ENCODE measurements around the gene RSU1.
A peak's percentile ranks its signal among the peaks of the same experiment; 100 is the strongest.
"Not testable (repeated sequence)": the region's sequence is repeated elsewhere in the genome, so short reads cannot be mapped to it uniquely, and the experiment has no call there.

The RSU1 gene

DNA sequence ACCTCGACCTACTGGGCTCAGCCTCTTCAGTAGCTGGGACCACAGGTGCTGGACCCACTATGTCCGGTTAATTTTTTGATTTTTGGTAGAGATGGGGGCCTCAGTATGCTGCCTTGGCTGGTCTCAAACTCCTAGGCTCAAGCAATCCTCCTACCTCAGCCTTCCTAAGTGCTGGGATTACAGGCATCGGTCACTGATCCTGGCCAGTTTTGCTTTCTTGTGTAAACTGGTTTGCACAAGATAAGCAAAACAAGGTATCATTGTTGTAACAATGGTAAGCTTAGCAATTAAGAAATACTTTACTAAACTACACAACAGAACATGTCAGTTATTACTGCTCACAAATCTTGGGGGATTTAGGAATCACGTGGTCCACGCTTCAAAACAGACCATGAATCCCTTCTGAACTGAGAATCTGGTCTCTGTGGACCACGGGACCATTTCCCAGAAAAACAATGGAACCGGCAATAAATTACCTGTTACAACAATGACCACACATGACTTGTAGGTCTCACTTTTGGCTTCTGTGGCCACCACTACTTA lies 36.8 kb downstream of the RSU1 start:
- DNase-seq (ENCODE audit: low spot score) = no peak

DNA sequence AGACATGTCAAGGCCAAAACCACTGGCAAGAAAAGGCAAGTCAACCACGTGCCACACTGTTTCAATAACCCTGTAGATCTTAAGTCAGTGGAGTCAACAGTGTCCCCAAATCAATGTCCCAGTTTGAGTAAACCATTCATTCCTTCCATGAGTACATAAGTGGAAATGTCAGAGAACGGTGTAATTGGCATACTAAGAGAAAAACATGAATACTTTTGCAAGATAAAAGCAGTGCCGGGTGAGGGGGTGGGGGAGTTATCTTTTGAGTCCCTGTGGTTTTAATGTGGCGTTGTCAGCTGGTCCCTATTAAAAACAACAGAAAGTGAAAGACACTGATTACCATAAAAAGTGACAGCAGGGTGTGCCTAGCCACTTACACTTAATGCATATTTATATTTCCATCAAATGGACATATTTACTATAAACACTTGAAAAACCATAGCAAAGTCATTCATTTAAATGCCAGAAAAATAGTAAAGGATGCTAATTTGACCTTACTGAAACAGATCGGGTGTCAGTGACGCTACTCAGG lies 37.8 kb downstream of the RSU1 start:
- no peak for DNase-seq (ENCODE audit: low spot score)

DNA sequence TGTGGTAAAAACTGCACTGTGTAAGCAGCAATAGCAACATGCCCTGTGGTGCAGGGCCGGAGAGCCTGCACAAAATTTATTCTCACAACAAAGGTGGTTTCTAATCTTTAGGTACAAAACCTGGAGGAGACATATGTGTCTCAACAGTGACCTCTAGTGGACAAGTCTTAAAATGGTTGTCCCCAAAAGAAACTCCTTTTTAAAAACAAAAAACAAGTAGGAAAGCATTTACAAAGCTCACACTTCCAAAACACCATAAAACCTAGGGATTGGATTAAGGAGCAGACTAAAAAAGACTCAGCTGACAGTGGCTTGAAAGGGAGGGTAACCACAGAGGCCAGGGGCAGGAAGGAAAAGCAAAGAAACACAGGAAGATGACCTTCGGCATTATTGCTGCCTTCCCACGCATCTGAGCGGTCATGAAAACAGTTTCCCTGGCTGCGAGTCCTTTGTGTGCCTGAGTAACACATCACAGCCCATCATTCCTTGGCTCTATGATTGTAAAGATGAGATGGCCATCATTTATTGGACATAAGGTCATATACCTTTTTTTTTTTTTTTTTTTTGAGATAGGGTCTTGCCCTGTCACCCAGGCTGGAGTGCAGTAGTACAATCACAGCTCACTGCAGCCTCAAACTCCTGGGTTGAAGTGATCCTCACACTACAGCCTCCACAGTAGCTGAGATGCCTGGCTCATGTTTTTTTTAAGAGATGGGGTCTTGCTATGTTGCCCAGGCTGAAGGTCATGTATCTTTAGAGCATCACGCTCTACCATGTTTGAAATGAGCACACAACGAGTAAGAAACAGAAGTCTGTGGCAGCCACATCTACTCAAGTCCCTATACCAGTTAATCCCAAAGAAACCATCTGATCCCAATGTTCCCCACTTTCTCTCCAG lies 39.5 kb downstream of the RSU1 start:
- DNase-seq (ENCODE audit: low spot score) = peak; percentile 15

DNA sequence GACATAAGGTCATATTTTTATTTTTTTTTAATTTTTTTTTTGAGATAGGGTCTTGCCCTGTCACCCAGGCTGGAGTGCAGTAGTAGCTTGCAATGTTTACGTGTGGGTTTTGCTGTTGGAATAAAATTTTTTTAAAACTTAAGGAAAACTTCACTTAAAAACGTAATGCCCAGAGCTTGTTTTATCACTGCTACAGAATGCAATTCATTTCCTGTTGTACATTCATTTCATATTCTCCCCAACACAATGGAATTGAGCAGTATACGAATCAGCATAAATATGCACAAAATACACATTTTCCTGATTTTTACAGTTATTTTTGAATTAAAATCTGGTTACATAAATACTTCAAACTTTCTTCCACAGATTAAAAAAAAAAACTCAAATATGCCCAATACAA lies 40.3 kb downstream of the RSU1 start:
- no peak for DNase-seq (ENCODE audit: low spot score)

DNA sequence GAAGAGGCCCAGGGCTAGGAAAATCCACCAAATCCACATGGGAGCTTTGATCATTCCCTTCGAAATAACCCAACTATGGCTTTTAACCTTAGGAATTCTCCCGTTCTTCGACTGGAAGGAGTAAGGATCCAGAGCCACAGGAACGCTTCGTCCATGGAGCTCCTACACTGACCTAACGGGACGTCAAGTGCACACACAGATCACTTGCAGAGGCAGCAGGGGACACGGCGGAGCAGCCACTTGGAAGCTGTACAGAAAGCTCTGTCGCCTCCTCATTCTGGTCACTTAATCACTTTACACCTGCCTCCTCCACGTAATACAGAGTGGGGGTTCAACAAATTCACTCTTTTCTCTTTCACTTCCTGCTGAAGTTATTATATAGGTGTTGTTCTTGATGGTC lies 43.9 kb downstream of the RSU1 start:
- no peak for DNase-seq (ENCODE audit: low spot score)

DNA sequence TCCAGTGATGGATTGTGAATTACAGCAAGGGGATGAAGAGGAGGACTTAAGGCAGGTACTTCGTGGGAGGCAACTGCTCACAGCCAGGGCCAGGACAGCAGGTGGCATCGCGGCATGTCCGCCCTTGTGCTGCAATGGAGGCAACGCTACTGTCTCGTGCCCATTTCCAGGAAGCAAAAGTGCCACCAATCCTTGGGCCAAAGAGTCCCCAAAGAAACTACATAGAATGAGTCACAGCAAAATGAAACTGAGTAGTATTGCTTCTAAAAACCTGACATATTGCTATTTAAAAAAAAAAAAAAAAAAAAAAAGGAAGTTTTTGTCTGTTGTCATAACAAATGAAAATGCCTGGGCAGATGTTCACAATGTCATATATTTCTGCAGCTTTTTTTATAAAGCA lies 46.6 kb downstream of the RSU1 start:
- no peak for DNase-seq (ENCODE audit: low spot score)

DNA sequence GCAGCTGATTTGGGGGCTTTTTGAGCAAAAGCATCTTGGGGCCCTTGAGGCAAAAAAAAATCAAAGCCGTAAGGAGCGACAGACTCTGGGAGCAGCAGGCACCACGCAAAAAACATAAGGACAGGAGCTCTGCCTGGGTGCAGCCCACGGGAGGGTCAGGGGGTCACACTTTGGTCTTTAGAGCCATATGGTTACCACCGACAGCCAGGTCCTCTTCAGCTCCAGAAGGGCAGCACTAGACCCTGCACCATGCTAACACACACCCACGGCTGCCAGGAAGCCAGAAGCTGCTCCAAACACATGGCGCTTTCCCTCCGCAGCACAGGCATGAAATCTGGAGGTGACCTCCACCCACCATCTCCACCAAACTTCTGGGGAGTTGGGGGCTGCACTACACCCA lies 47.1 kb downstream of the RSU1 start:
- DNase-seq (ENCODE audit: low spot score) = no peak

DNA sequence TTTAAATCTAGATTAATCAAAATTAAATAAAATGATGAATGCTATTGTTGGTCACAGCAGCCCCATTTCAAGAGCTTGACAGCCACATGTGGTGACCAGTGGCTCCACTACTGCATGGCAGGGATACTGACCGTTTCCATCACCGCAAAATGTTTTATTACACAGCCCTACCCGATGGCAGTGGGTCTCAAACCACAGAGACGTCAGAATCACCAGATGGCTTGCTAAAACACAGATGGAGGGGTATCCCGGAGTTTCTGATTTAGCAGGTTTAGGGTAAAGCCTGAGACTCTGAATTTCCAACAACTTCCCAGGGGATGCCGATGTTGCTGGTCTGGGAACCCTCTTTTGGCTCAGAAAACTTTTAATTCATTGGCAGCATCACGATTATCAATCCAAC lies 47.9 kb downstream of the RSU1 start:
- no peak for DNase-seq (ENCODE audit: low spot score)

DNA sequence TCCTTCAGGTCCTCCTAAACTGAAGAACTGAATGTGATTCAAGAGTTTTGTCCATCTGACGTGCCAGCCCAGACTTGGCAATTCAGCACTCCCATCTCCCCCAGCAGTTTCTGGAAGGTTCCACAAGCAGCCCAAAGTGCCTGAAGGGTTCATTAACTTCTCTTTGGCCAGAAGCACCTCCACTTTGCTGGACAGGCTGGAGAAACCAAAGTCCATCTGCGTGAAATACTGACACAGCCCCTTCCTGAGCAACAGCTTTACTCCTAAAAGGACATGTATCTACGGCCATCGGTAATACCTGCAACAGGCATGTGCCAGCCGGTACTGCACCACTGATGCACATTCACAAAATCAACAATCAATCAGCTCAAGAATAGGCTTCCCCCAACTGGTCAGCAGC lies 48.5 kb downstream of the RSU1 start:
- DNase-seq (ENCODE audit: low spot score) = no peak

DNA sequence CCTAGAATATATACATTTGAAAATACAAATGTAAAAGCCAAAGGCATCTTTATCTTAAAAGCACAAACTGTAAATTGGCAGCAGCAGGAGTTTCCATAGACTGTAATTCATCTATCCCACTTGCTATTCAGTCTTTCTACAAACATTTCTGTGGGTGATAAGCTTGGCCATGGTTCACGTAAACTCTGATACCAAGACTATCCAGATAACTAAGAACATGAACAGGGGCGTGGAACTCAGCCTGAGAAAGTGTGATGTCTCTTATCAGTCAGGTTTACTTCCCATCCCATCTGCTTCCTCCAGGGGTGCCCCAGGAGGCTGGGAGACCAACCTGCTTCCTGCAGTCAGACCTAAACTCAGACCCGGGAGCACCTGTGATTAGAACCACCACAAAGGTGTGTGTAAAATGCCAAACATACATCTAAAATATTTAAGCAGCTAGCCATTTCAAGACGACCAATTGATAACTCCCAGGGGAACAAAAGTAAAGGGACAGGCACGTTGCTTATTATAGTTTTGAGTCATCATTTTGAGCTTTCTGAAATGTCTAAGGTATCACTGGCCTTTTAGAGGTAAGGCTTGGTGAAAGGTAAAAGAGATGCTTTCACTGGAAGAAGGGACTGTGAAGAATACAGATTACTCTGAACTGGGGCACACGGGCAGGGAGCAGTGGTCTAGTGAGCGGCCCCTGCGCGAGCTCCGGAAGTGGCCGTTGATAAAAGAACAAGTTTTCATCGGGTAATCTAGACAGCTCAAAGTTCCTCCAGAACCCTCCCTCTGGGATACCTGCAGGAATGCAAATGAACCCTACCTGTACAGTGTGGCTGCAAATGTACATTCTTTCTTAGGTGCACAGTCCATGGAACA lies 51.5 kb downstream of the RSU1 start:
- no peak for DNase-seq (ENCODE audit: low spot score)

DNA sequence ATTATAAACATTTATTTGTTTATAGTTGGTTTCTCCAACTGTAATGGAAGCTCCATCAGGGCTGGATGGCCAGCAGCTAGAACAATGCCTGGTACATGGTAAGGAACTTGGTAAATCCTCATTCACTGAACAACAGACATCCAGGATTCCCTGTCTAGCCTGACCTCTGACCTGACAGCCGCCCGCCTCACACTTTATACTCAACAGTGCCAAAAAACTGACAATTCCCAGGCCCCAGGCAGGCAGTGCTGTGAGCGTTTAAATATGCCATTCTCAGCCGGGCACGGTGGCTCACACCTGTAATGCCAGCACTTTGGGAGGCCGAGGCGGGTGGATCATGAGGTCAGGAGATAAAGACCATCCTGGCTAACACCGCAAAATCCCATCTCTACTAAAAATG lies 55.9 kb downstream of the RSU1 start:
- DNase-seq (ENCODE audit: low spot score) = no peak

DNA sequence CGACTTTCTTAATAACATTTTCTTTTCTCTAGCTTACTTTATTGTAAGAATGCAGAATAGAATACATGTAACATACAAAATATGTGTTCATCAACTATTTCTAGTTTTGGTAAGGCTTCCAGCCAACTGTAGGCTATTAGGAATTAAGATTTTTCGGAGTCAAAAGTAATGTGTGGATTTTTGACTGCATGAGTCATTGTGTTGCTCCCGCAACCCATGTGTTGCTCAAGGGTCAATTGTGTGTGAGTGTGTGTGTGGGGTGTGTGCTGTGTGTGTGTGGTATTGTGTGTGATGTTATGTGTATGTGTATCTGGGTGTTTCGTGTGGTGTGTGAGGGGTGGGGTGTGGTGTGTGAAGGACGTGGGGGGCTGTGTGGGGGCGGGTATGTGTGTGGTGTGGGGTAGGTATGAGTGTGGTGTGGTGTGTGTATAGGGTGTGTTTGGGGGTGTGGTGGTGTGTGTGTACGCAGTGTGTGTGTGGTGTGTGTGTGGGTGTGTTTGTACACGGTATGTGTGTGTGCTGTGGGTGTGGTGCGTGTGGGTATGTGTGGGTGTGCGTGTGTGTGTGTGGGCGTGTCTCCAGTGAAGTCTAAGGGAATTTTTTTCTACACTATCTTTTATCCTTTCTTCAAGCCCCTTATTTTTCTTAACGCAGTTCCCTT lies 60.5 kb downstream of the RSU1 start:
- no peak for DNase-seq (ENCODE audit: low spot score)

DNA sequence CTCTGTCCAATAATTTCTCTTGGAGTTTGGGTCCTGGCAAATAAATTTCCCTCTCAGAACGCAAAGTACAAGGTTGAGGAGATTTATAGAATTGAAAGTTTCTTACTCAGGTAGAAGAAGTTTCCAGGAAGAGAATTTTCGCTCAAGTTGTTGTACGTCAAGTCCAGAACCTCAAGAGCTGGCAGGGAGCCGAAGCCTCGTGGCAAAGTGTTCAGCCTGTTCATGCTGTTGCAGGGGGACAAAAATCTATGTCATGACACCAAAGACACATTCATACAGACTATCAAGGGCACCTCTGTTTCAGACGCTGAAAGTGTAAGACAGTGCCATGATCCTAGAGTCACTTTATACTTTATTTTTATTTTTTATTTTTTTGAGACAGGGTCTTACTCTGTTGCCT lies 62.5 kb downstream of the RSU1 start:
- no peak for DNase-seq (ENCODE audit: low spot score)

DNA sequence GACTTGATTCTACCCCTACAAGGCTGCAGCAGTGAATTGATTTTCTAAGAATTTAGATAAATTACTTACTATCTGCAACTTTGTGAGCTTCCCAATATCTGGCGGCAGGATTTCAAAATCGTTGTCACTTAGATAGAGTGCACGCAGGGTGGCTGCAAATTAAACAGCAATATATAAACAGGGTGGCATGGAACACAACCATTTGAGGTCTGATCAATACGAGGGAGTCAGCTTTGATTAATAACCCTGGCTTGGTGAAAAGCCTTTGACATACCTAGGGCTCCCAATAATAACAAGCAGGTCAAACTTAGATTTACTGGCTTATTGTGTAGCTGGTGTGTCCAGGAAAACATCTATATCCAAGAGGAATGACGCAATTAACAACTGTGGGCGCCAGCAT lies 64.4 kb downstream of the RSU1 start:
- DNase-seq (ENCODE audit: low spot score) = not testable (repeated sequence)

DNA sequence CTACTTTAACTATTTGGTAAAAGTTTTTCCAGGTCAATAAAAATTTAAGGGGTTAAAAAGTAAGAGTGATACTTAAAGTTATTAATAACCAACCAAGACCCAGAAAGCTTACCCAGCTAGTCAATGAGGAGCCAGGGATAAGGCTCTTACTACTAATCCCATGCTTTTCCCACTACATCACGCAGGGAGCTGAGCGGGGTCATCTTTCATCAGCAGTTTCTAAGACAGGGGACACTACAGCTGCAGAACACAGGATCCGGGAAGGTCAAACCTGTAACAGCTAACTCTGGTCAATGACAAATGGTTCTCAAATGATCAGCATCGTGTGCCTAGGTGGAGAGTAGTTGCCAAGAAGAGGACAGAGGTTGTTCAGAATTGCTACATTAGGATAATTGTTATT lies 65.1 kb downstream of the RSU1 start:
- no peak for DNase-seq (ENCODE audit: low spot score)

DNA sequence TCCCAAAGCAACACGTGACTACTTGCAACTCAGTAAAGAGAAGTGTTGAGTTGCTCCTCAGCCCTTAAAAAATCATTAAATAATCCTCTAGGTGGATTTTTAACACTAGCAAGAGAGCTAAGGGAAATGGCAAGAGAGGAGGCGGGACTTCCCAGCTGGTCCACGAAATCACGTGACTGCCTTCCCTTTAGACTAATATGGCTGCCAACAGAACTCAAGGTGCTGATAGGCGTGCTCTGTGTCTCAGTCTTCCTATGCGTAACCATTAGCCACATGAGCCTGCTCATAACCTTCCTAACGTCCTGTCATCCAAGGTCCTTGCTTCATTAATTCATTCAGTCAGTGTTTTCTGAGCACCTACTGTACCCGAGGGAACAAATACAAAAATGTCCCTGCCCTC lies 66.0 kb downstream of the RSU1 start:
- DNase-seq (ENCODE audit: low spot score) = no peak

DNA sequence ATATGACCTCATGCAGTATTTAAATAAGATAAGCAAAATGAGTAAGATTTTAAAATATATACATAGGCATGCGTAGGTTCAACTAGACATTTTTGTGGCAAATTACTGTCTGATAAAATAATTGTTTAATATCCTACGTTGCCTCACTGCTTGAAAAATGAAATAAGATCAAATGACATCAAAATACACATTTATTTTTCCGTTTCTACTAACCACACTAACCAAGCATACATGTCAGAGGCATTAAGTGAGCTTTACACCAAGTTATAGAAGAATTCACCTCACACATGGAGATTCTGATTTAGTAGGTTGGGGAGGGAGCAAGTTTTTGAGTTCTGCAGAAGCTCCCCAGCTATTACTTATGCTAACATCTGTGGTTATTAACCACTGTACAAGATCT lies 66.8 kb downstream of the RSU1 start:
- no peak for DNase-seq (ENCODE audit: low spot score)

DNA sequence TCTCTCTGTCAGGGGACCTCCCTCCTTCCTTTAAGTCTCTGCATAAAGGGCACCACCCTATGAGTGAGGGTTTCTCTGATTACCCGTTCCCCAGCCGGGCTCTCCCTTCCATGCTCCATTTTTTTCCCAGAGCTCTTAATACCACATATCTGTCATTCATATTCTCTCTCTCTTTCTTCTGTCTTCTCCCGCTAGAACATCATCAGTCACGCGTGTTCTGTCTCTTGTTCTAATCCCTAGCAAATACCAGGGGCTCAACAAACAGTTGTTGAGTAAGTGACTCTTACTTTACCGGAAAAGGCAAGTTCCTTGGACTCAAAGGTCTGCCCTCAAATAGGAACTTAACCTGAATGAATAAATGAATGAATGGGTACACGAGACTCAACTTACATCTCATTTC lies 68.5 kb downstream of the RSU1 start:
- no peak for DNase-seq (ENCODE audit: low spot score)

DNA sequence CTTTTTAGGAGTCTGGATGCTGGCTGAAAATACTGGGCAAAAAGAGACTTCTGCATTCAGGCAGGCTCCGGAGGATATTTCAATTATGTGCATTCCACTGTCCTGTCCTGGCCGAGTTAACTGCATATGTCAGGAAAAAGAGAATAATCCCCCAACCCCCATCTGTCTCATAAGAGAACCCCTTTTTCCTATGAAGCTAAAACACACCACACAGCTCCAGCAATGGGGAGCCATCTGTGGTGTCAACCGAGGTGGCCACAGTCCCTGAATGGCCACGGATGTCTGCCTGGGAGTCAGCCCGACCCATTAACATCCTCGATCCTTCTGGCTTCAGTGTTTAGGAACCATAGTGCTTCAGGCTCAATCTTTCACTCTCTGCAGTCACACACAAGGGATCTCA lies 70.4 kb downstream of the RSU1 start:
- DNase-seq (ENCODE audit: low spot score) = no peak

DNA sequence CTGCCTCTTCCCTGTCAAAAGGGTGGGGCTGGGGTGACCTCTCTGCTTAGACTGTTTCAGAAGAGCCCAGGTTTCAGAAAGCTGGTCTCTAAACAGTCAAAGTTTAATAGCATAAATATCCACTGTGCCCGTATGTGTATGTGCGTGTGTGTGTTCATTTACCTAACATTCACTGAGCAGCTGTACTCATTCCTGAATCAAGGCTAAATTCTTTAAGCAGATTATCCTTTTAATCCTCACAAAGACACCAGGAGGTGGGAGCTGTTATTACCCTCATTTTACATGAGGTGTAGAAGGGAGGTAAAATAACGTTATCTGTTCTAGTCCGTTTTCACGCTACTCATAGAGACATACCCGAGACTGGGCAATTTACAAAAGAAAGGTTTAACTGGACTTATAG lies 72.2 kb downstream of the RSU1 start:
- DNase-seq (ENCODE audit: low spot score) = no peak

DNA sequence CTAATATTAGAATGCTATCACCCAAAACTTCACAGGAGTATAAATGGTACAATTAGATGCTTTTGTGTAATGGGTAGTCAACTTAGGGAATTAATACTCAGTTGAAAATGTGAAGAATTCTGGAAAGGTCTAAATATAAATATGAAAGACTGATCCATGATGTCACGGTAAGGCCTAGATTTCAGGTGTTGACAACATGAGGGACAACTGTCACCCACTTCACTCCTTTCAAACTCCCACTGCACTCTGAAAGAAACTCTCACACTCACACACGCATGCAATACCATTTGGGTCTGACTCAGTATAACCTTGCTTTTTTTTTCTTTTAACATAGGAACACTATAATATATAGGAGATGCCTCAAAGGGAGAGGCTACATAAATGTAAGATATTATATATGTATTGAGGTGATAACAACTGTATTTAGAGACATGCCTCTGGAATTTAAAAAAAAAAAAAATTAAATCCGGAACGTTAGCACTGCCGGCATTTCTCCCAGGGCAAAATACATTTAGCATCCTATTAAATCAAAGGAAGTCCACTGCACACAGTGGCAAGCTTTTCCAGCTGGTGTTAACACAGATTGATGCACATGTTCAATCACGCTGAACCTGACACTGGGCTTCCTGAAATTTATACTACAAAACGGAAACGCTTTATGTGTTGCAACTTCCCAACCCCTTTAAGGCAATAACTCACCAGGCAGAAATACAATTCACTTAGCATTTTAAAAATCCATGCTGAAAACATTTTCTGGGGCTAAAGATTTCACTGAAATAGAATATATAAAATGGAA lies 74.9 kb downstream of the RSU1 start:
- DNase-seq (ENCODE audit: low spot score) = no peak
